SIG-M5 treated with dmso at 0.1 percent for 504 hours (cell line): ENCODE data around the gene INPP5A.
"Not testable (repeated sequence)": the region's sequence is repeated elsewhere in the genome, so short reads cannot be mapped to it uniquely, and the experiment has no call there.

ENCODE experiments used
- DNase-seq: peaks from one replicate; lab custom pipeline; 2025; ENCODE audit not compliant: unreplicated experiment; lab: John Stamatoyannopoulos, UW

The INPP5A gene

GRCh38 chr10:132671228-132672154 is 133.9 kb downstream of the INPP5A start:
- DNase-seq = no peak

- DNase-seq = not testable (repeated sequence)
These were observed 136.2 kb downstream of the INPP5A start for GRCh38 chr10:132673746-132674145.

DNA sequence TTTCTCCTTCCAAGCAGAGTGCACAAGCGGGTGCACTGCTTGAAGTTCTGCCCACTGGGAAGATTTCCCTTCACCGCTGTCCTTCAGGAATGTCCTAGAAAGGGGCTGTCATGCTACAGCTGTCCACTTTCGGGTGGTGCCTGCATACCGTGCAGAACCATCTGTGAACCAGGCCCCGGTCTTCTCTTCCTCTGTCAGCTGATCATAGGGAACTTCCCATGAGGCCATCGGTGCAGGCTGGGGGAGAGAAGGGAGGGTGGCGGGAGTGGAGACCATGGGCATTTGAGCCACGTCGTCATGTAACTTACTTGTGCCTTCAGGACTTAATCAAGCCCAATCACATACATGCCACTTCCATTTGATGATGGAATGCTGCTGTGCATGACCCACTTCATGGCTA is 136.7 kb downstream of the INPP5A start:
- no peak for DNase-seq

- no peak for DNase-seq
These were observed 137.6 kb downstream of the INPP5A start for GRCh38 chr10:132675031-132675740.

DNA sequence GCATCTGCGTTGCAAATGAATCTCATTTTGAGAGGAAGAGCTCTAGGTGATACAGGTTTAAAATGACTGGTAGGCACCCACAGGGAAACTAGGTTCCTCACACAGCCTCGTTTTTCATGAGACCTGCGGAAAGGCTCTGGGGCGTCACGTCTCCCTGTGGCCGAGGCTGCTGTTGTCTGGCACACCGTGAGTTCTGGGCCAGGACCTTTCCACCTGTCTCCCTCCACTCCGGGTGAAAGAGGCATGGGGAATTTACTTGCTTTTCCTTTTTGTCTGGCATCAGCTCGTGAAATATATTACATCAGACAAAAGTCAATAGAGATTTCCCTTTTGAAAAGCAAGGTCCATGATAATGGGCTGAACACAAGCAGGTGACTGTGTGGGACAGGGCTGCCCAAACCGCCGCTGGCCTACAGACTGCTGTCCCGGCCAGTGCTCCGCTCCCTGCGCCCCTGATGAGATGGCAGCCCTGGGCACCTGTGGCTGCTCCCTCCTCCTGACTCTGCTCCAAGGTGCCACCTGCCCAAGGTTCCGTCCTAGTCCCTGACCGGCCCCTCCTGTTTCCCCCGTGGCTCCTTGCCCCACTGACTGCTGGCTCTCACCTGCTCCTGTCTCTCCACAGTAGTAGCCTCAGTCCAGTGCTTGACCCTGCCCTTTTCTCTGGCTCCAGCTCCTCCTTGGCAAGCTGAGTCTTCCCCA is 138.8 kb downstream of the INPP5A start:
- no peak for DNase-seq

- DNase-seq = no peak
These were observed 139.5 kb downstream of the INPP5A start for GRCh38 chr10:132677096-132677472.

DNA sequence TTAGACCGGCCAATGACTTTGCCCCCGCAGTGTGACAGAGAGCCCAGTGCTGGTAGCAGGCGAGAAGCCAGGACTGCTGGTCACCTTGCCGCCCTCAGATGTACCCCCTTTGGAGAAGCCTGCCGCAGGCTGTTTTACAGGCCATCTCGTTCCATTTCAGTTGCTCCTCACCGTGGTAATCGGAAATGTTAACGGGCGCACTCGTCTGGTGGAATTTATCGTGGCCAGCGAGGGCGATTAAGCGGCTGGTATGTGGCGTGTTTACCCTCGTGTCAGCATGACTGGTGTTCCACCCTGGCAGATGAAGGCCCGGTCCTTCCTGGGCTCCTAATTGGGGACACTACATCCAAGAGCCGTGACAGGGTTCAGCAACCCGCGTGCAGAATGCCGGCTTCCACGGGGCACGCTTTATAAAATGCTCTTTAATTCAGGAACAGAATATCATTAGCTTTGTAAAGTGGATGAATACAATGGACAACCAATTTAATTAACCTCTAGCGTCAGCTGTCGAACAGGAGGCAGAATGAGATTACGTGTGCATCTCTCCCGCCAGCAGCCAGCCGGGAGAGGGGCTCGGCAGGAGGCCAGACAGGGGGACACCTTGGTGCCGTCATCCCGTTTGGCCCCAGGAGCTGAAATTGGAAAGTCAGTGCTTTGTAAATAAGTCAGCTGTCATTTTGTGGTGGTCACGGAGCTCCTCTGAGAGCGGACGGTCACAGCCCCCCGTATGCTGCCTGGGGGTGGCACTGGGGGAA is 140.1 kb downstream of the INPP5A start:
- DNase-seq = no peak

DNA sequence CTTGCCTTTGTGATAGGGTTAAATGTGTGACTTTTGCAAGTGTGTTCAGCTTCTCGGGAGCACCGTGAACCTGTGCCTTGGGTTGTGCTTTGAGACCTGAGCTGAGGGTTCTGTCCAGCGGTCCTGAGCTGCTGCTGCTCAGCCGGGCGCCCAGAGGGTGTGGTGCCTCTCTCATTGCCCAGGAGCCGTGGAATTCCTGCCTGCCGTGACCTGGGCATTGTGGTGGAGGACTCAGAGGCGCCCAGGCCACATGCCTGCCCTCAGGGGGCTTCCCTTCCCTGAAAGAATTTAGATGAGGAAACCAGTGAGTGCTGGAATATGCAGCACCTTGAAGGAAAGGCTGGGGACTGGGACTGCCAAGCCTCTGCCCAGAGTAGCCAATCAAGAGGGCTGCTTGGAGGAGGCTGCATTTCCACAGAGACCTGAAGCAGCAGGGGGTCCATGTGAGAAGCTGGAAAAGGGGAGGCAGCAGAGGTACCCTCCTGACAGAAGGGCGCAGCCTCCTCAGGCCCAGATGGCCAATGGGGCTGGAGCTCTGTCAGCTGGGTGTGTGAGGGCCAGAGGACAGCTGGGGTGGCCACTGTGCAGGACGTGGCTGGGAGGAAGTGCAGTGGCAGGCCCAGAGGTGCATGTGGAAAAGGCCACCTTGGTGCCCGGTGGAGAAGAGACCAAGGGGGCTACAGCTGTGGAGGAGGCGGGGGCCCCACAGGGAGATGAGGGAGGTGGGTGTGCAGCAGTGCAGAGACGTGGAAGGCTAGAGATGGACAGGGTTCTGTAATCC is 141.0 kb downstream of the INPP5A start:
- DNase-seq = no peak

- DNase-seq = no peak
These were observed 141.6 kb downstream of the INPP5A start for GRCh38 chr10:132679217-132679595.

DNA sequence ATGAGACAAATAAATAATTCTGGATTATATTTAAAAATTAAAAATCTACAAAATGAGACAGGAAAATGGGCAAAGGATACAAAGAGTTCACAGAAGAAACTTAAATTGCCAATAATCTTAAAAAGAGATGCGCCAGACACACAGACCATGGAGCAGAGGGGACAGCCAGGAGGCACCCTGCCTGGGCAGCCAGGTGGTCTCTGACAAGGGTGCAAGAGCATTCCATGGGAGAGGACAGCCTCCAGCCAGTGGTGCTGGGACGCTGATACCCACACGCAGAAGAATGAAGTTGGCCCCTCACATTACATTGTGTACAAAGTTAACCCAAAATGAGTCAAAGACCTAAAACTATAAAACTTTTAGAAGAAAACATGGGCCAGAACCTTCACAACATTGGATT is 142.1 kb downstream of the INPP5A start:
- DNase-seq = no peak

DNA sequence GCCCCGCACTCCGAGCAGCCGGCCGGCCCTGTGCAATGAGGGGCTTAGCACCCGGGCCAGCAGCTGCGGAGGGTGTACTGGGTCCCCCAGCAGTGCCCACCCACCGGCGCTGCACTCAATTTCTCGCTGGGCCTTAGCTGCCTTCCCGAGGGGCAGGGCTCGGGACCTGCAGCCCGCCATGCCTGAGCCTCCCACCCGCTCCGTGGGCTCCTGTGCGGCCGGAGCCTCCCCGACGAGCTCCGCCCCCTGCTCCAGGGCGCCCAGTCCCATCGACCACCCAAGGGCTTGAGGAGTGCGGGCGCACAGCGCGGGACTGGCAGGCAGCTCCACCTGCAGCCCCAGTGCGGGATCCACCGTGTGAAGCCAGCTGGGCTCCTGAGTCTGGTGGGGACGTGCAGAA is 143.2 kb downstream of the INPP5A start:
- DNase-seq = not testable (repeated sequence)

DNA sequence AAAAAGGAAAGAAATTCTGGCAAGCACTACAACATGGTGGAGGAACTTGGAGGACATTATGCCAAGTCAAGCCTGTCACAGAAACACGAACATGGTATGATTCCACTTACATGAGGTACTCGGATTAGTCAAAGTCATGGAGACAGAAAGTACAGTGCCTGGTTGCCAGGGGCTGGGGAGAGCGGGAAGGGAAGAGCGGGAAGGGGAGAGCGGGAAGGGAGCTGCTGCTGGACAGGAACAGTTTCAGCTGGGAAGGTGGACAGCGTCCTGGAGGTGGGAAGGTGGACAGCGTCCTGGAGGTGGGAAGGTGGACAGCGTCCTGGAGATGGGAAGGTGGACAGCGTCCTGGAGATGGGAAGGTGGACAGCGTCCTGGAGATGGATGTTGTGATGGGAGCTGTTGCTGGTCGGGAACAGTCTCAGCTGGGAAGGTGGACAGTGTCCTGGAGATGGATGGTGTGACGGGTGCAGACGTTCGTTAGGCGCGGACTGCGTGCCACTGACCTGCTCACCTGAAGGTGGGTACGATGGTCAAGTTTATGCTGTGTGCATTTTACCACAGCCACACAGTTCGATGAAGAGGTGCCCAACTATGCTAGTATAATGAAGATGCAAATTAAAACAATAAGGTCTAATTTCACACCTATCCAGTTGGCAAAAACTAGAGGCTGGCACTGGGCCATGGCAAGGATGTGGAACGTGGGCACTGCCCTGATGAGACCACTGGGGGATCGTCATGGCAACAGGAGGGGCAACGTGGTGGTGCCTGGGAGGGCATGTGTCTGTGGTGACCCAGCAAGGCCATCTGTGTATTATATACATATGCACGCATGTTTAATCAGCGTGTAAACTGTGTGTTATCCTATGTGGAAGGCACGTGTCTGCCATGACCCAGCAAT is 144.5 kb downstream of the INPP5A start:
- no peak for DNase-seq

DNA sequence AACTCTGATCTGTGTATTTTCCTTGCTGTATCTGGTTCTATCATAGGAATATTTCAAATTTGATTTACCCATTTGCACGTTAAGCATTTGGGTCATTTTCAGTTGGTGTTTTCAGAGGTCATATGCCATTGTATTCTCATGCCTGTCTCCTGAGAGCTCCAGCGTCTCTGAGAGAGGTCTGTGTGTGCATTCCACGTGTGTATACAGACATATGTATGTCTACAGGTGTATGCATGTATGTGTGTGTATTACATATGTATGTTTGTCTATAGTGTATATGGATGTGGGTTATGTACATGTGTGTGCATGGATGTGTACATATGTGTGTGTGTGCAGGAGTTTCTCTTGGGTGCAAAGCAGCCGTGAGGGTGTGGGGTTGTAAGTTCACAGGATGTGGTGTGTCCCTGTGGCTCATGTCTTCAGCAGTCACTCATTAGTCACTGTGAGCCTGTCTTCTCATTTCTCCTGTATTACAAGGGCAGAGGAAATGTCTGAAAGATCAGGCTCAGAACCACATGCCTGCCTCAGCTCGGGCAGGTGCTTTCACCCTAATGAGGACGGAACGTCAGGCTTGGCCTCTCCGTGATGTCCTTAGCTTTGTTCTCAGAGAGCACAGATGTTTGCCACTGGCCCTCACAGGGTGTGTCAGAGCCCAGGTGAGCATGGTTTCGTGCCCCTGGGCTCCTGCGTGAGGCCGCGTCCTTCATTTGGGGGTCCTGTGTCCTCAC is 146.7 kb downstream of the INPP5A start:
- no peak for DNase-seq

GRCh38 chr10:132685101-132685891 is 147.7 kb downstream of the INPP5A start:
- DNase-seq = no peak

- no peak for DNase-seq
These were observed 148.5 kb downstream of the INPP5A start for GRCh38 chr10:132685921-132686680.

DNA sequence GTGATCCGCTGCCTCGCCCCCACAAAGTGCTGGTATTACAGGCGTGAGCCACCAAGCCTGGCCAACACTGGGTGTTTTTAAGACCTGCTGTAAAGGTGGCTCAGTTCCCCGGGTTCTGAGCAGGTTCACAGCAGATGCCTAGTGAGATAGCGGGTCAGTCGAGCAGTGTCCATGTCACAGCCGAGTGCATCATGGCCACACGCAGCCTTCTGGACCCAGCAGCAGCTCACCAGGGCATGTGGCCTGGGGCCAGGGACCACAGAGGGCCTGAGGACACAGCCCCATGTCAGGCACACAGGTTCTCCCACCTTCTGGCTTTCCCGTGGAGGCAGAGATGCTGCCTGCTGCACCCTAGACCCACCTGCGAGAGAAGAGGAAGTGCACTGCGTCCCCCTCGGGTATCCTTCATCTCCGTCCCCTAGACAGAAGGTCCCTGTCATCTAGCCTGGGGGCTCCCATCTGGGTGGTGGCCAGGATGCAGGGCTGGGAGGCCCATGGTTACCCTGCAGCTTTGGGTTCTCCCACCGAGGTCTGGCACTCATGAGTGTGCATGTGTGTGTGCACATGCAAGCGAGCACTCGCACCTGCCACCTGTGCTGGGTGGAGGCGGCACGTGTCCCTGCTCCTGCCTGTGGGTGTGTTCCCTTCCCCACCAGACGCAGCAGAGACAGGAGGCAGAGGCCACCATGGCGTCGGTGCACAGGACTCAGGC is 149.8 kb downstream of the INPP5A start:
- DNase-seq = no peak
